Stimulated activated CD8-positive, alpha-beta memory T cell treated with anti-CD3 and anti-CD28 coated beads, Interleukin-4, amount 100 ng/mL, for 48 hours (primary cell): ENCODE data around the gene KLHL20.
"Not testable (repeated sequence)": the region's sequence is repeated elsewhere in the genome, so short reads cannot be mapped to it uniquely, and the experiment has no call there.

Experiments
- DNase-seq: peaks from one replicate; pipeline ENCODE4 v3.0.0-alpha.2; 2020

KLHL20 gene

DNA sequence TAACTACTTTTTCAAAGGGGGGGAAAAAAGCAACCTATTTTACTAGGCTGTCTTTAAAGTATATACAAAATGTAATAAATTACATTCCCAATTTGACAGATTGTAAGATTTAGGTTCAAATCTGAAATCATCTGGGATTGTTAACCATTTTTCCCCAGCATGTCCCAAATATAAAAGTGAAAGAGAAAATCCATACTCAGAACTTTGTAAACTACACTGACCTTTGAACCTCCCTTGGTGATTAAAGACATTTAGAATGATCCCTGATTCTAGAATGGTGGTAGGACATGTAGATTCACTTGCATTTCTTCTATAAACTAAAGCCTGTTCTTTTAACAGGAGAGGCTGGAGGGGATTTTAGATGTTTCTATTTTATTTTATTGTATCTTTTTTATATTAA lies 39.0 kb downstream of the KLHL20 start:
- no peak for DNase-seq

DNA sequence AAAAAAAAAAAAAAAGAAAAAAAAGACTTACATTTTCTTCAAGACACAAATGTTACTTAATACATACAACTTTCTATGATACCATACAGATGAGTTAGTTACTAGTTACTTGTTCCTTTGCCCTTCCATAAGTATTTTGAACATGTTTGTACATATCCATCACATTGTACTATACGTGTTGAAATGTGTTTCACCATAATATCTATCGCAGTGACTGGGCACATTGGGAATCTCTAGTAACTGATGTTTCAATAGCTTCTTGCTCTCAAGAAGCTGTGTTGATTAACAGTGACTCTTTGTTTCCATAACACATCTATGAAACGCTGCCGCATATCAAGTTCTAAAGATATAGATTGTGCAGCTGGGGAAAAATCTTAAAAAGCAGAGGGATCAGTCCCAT lies 42.9 kb downstream of the KLHL20 start:
- no peak for DNase-seq

GRCh38 chr1:173758110-173758509 lies 43.3 kb downstream of the KLHL20 start:
- DNase-seq = no peak

DNA sequence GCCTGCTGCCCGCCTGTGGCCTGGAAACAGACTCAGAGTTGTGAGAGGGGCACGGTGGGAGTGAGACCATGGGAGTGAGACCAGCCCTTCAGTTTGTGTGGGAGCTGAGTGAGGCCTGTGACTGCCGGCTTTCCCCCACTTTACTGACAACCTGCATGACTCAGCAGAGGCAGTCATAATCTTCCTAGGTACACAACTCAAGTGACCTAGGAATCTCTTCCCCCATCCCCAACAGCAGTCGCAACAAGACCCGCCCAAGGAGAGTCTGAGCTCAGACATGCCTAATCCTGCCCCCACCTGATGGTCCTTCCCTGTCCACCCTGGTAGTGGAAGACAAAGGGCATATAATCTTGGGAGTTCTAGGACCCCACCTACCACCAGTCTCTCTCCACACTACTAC lies 44.2 kb downstream of the KLHL20 start:
- DNase-seq = no peak

DNA sequence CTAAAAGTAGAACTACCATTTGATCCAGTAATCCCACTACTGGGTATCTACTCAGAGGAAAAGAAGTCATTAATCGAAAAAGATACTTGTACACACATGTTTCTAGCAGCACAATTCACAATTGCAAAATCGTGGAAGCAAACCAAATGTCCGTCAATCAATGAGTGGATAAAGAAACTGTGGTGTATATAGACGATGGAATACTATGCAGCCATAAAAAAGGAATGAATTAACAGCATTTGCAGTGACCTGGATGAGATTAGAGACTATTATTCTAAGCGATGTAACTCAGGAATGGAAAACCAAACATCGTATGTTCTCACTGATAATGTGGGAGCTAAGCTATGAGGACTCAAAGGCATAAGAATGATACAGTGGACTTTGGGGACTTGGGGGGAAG lies 49.5 kb downstream of the KLHL20 start:
- DNase-seq = not testable (repeated sequence)

GRCh38 chr1:173768206-173768605 lies 53.4 kb downstream of the KLHL20 start:
- no peak for DNase-seq

DNA sequence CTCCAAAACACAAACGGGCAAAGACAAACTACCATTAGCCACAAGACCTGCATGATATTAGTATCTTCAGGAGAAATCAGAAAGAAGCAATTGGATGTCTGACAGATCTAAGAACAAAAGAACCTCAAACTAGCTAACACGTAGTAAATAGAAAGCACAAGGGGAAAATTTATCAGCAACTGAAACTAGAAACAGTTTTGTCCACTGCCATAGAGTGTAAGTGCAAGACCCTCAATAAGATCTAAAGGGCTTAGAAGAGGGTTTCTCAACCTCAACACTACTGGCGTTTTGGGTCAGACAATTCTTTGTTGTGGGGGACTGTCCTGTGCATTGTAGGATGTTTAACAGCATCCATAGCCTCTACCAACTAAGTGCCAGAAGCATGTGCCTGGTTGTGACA lies 54.0 kb downstream of the KLHL20 start:
- DNase-seq = no peak

- peak; percentile 36 for DNase-seq
Observed at GRCh38 chr1:173770330-173770729, 55.5 kb downstream of the KLHL20 start.

GRCh38 chr1:173771560-173771959 lies 56.8 kb downstream of the KLHL20 start:
- no peak for DNase-seq

DNA sequence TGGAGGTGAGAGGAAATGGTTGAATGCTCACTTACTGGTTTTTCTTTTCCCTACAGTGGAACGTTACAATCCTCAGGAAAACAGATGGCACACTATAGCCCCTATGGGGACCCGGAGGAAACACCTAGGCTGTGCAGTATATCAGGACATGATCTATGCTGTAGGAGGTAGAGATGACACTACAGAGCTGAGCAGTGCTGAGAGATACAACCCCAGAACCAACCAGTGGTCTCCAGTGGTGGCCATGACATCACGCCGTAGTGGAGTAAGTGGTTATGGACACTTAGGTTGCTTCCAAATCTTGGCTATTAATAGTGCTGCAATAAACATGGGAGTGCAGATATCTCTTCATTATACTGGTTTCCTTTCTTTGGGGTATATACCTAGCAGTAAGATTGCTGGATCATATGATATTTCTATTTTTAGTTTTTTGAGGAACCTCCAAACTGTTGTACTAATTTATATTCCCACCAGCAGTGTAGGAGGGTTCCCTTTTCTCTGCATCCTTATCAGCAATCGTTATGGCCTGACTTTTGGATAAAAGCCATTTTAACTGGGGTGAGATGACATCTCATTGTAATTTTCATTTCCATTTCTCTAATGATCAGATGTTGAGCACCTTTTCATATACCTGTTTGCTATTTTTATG lies 60.9 kb downstream of the KLHL20 start:
- DNase-seq = no peak

GRCh38 chr1:173779936-173780335 lies 65.2 kb downstream of the KLHL20 start:
- DNase-seq = no peak

DNA sequence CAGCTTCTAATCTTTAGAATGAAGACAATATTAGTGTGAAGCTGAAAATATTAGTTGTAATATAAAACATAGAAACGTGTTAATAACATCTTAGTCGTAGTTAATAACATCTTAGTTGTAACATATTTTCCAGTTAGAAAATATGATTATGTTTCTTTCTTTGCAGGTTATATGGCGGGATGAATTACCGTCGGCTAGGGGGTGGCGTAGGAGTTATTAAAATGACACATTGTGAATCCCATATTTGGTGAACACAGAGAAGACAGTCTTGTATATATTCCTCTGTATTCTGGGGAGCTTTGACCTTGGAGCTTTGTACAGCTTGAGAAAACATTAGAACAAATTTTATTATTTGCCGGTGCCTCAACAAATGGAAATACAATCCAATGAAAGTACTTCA lies 70.2 kb downstream of the KLHL20 start:
- no peak for DNase-seq

GRCh38 chr1:173789841-173790240 lies 75.1 kb downstream of the KLHL20 start:
- no peak for DNase-seq

DNA sequence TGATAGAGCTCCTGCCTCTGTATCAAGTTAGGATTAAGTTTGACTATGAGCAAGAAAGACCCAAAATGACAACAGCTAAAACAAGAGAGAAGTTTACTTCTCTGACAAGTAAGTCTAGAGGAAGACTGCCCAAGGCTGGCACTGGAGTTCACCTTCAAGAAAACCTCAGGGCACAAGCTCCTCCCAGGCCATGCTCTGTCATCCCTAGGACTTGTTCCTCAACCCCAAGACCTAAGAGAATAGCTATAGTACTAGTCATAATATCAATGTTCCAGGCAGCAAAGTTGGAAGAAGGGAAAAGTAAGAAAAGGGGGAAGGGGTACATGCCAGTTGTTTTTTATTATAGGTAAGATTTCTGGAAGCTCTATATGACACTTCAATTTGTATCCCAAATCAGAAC lies 83.3 kb downstream of the KLHL20 start:
- no peak for DNase-seq

- not testable (repeated sequence) for DNase-seq
Observed at GRCh38 chr1:173799995-173800394, 85.2 kb downstream of the KLHL20 start.

DNA sequence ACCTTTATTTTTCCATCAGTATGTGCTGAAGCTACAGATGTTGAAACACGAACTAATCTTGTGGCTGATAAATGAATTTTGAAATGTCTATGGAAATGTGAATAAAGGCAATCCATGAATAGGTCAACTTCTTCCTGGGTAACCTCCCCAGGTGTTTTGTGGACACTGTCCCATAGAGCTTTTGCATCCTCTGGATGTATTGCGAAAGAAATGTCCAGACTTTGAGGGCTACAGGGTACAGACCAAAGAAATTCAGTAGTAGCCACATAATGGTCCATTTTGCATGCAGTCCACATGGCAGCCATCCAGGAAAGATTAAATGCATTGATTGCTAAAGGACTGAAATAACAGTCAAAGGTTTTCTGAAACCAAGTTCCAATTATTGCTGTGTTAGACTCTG lies 88.2 kb downstream of the KLHL20 start:
- DNase-seq = no peak

- not testable (repeated sequence) for DNase-seq
Observed at GRCh38 chr1:173813654-173814053, 98.9 kb downstream of the KLHL20 start.

GRCh38 chr1:173818459-173818858 lies 103.7 kb downstream of the KLHL20 start:
- DNase-seq = no peak

DNA sequence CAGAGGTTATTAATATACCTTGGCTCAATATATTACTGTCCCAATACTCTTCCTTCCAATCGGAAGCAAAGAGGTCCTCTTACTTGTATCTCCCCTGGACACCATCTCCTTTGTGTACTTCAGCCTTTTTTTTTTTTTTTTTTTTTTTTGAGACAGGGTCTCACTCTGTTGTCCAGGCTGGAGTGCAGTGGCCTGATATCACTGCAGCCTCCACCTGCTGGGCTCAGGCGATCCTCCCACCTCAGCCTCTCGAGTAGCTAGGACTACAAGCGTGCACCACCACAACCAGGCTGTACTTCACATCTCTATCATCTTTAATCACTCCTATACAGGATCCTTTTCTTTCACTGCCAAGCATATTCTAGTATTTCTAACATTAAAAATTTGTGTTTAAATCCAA lies 106.9 kb downstream of the KLHL20 start:
- DNase-seq = no peak

DNA sequence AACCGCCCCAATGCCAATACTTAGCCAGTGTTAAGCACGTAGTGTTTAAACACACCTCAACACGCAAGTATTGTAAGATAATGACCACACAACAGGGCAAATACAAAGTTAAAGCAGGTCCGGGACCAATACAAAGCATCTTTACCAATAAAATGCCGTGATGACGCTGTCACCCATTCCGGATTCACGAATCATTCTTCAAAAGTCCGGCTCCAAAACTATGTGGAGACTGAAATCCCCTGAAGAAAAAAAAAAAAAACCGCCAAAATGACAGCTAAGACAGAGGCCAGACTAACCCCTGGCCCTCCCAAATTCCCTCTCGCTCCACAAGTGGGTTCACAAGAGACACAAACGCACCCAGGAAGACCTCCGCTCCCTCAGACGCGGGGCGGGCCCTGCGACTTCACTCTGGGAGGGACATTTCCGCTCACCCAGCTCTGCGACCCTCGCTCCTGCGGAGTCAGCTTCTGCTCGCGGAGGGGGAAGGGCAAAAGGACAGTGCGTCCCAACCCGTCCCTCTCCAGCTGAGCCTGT lies 109.1 kb downstream of the KLHL20 start:
- no peak for DNase-seq

DNA sequence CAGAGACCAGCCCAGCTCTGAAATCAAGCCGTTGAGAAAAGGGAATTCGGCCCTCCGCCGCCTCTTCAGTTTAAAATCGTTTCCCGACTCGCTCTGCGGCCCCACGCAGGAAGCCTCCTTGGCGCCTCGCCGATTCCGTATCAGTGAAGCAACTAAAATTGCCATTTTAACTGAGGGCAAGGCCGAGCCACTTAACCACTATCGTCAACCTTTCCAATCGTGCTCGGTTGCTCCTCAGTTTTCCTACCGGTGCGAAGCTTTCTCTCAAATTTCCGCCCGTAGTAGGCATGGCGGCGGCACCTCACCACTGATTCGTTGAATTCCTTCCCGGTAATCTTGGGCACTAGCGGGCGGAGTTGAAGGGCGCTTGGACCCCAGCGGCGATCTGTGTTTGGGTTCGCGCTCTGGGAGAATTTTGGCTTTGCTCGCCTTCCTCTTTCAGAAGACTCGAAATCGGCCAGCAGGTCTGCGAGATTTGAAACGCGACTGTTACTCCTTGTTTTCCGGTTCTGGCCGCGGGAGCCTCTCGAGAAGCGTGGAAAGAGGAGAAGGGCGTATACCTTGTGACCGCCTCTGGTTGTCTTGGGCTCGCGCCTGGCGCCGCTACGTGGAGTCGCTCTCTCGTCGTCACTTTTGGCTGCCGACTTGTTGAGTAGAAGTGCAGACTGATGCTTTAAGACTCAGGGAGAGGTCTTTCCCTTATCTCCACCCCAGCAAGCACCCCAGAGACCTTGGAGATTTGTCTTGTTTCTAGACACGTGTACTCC lies 109.7 kb downstream of the KLHL20 start, which contains the start of the genes CENPL and DARS2:
TSS of gene CENPL (minus strand) at position 569 of the 767 bp plus-strand sequence. CDS start 13,584 bp downstream, outside the sequence.
TSS of gene DARS2 (plus strand) at position 359 of the 767 bp plus-strand sequence. CDS start 557 bp downstream, outside the sequence.
- peak; percentile 91 for DNase-seq

- DNase-seq = no peak
Observed at GRCh38 chr1:173827611-173828010, 112.8 kb downstream of the KLHL20 start.

DNA sequence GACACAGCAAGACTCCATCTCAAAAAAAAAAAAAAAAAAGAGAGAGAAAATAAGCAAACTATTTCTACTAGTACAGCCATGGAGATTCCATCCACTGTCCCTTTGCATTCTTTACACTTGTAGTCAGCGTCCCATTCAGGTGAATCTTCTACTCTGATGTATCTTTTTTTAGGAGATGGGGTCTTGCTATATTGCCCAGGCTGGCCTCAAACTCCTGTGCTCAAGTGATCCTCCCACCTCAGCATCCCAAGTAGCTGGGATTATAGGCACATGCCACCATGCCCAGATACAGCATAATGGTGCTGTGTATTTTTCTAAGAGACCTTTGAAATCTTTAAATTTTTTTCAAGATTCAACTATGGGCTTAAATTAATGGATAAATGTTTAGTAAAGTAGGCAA lies 118.0 kb downstream of the KLHL20 start:
- no peak for DNase-seq
